Bronchial smooth muscle cell (primary cell): ENCODE data around the gene TRIM10. TPM values are rescaled to one million over a fixed set of nuclear protein-coding genes. Genes with fewer than 3 reads are reported as not detected.

Source experiments
- total RNA-seq: library from RNA; depleted of rRNA; stranded (reverse); fragments of >200 nt; gene quantifications from 2 replicates; pipeline ENCODE4 v1.2.1, GENCODE V29; 2014

The TRIM10 gene
- under 0.01 TPM in 1 of 2 replicates, not detected in the other for total RNA-seq

GRCh38 chr6:30160785-30161531 lies at the start of gene TRIM10:
TSS of gene TRIM10 (minus strand) at chr6:30161211. CDS start at chr6:30160858, 353 bp downstream.

GRCh38 chr6:30163090-30163917 lies 2.3 kb upstream of the TRIM10 start, which contains the start of gene TRIM15:
TSS of gene TRIM15 (plus strand) at chr6:30163546. CDS start at chr6:30163685, 139 bp downstream.

GRCh38 chr6:30135757-30136156 lies 25.3 kb downstream of the TRIM10 start, which contains the start of gene TRIM40:
TSS of gene TRIM40 (plus strand) at chr6:30136140. CDS start at chr6:30137037, 897 bp downstream.

GRCh38 chr6:30113003-30113759 lies 47.8 kb downstream of the TRIM10 start, which contains the start of gene TRIM31:
TSS of gene TRIM31 (minus strand) at chr6:30113090. CDS start at chr6:30112805, 285 bp downstream.

Other genes starting within 250 kb of the TRIM10 start
- gene HLA-A, start 218.7 kb downstream of the TRIM10 start, total RNA-seq = 288 and 366 TPM in 2 replicates
- gene POLR1H, start 99.9 kb downstream of the TRIM10 start, total RNA-seq = 34.2 and 49.5 TPM in 2 replicates
- gene PPP1R11, start 94.0 kb downstream of the TRIM10 start, total RNA-seq = 9.5 and 12.3 TPM in 2 replicates
- gene RNF39, start 85.4 kb downstream of the TRIM10 start, total RNA-seq = under 0.01 and 0.09 TPM in 2 replicates
- not detected in 2 replicates for gene TRIM31, start 48.1 kb downstream of the TRIM10 start, total RNA-seq
- not detected in 2 replicates for gene TRIM40, start 25.1 kb downstream of the TRIM10 start, total RNA-seq
- gene TRIM15, start 2.3 kb upstream of the TRIM10 start, total RNA-seq = not detected in 2 replicates
- 16.7 and 26.4 TPM in 2 replicates for gene TRIM26, start 52.2 kb upstream of the TRIM10 start, total RNA-seq
- 6.1 and 6.6 TPM in 2 replicates for gene TRIM39, start 165.7 kb upstream of the TRIM10 start, total RNA-seq
- gene RPP21, start 183.9 kb upstream of the TRIM10 start, total RNA-seq = 24.4 and 34.2 TPM in 2 replicates